ENCODE data around the gene CDH4. TPM values are rescaled to one million over a fixed set of nuclear protein-coding genes. Genes with fewer than 3 reads are reported as not detected.

Gene CDH4
- total and polyA plus RNA-seq, 2 of the 8 experiments (the other 6 are each of a cell fraction or from before 2014, with no cell fraction given), result 4.3 to 7.9 TPM

GRCh38 chr20:61661583-61661982 is 409.5 kb downstream of the CDH4 start:
- H2AK5ac ChIP-seq (ENCODE audit: low read depth, low read length), result no peak overlapping the region
- H3K4me3 ChIP-seq (ENCODE audit: extremely low read depth in 1 of 4, insufficient read depth in 2 of 4, low read depth in 3 of 4, low read length in 4 of 4), result no peak overlapping the region
- ChIA-PET CTCF (ENCODE audit: partially characterized antibody) (interaction anchor here (0.9 to 2.7 kb wide), 6 partner anchors 12 to 63 kb away, joined by 4 to 14 read pairs (median 6); no protein-coding TSS in a partner anchor), POLR2A (ENCODE audit: partially characterized antibody) (no interaction called here)
- FAIRE-seq (no peak), DNase-seq (ENCODE audit: low read depth in 1 of 2, low spot score in 2 of 2) (no peak)
- no peak overlapping the region for H2AFZ ChIP-seq (ENCODE audit: low read length)
- H3K9ac ChIP-seq (replicated peaks in 1 of 4; ENCODE audit: extremely low read depth in 1 of 4, low read depth in 3 of 4, low read length in 3 of 4), result no peak overlapping the region
- H3K79me1 ChIP-seq (ENCODE audit: low read depth, low read length), result no peaks in the 10 kb centered on the region
- H3K4me1 ChIP-seq (replicated peaks in 1 of 4; ENCODE audit: control insufficient read depth in 3 of 4, insufficient read depth in 4 of 4, low read length in 3 of 4), result peaks cover 0 to 5% (median 0%) of the 10 kb centered on the region in 4 experiments; a peak in 2 of 7 replicates
- H3K14ac ChIP-seq (ENCODE audit: insufficient read length), result no peak overlapping the region
- H2BK5ac ChIP-seq (ENCODE audit: low read depth, low read length), result no peak overlapping the region
- H4K8ac ChIP-seq (ENCODE audit: extremely low read depth, insufficient read depth, low read length), result peak overlapping the region; percentile 59; the same call in 1 of the 2 replicates
- no peak overlapping the region for H2BK12ac ChIP-seq (ENCODE audit: low read depth, low read length)
- H2BK20ac ChIP-seq (ENCODE audit: low read length), result no peak overlapping the region
- no peaks in the 10 kb centered on the region for H3K36me3 ChIP-seq (ENCODE audit: control insufficient read depth in 2 of 4, insufficient read depth in 4 of 4, low read length in 3 of 4)
- H3K18ac ChIP-seq (ENCODE audit: extremely low read depth, low read length), result no peak overlapping the region
- H3K56ac ChIP-seq (replicated peaks; ENCODE audit: insufficient read length, low read depth, low read length), result no peak overlapping the region
- no peak overlapping the region for H3K4ac ChIP-seq (replicated peaks; ENCODE audit: insufficient read length, low read depth, low read length)
- no peak overlapping the region for H3K27ac ChIP-seq (ENCODE audit: low read depth, low read length)
- TF ChIP-seq POLR2A (IDR thresholded peaks at IDR 0.05; ENCODE audit: control extremely low read depth in 1 of 2, low read depth in 2 of 2, low read length in 2 of 2) (no peak), SRF (IDR thresholded peaks at IDR 0.05; ENCODE audit: low read depth, low read length) (no peak), SIX5 (IDR thresholded peaks at IDR 0.05; ENCODE audit: low read depth, low read length) (no peak), ATF3 (IDR thresholded peaks at IDR 0.05; ENCODE audit: insufficient read depth, low read depth, low read length) (no peak), FOSL1 (IDR thresholded peaks at IDR 0.05; ENCODE audit: insufficient read depth, low read depth, low read length) (no peak)
- no peak overlapping the region for H3K23ac ChIP-seq (ENCODE audit: insufficient read length)
- no peak overlapping the region for H2BK15ac ChIP-seq (ENCODE audit: low read length)
- no peaks in the 10 kb centered on the region for H3K79me2 ChIP-seq (ENCODE audit: control insufficient read depth in 1 of 2, insufficient read depth in 2 of 2, low read length in 2 of 2)
- peaks cover 0 to 4% (median 0%) of the 10 kb centered on the region in 4 experiments; a peak in 3 of 7 replicates for H3K27me3 ChIP-seq (replicated peaks in 1 of 4; ENCODE audit: control insufficient read depth in 3 of 4, extremely low read depth in 1 of 4, insufficient read depth in 3 of 4, low read length in 3 of 4)
- 94% methylated on average over 13 of the region's 13 CpGs; no CpG with 5 or more reads in 1 of the 2 experiments for WGBS, 2 experiments (ENCODE audit: extremely low coverage in 1 of 2, insufficient coverage in 1 of 2, insufficient read length in 1 of 2, insufficient replicate concordance in 2 of 2, low coverage in 1 of 2, low lambda C conversion rate in 2 of 2, missing lambda C conversion rate in 1 of 2)
- no peak overlapping the region for H4K5ac ChIP-seq (ENCODE audit: insufficient read length, low read depth, low read length)
- H3K4me2 ChIP-seq (ENCODE audit: insufficient read depth in 1 of 2, low read depth in 2 of 2, low read length in 2 of 2), result no peak overlapping the region
- H4K20me1 ChIP-seq (replicated peaks in 1 of 2; ENCODE audit: control insufficient read depth in 1 of 2, insufficient read depth in 2 of 2, low read length in 2 of 2), result peaks cover 4 to 5% of the 10 kb centered on the region in 2 experiments
- no peaks in the 10 kb centered on the region for H3K9me3 ChIP-seq (ENCODE audit: insufficient read depth in 2 of 2, low read depth in 1 of 2, low read length in 1 of 2)
- H3K23me2 ChIP-seq (ENCODE audit: low read depth, low read length), result no peaks in the 10 kb centered on the region
- no peak overlapping the region for H2BK120ac ChIP-seq (replicated peaks; ENCODE audit: low read depth, low read length)
- peak overlapping the region; percentile 34 for H4K91ac ChIP-seq (replicated peaks; ENCODE audit: insufficient read length, low read length)

All from H1 (cell line).